Mucosa of descending colon (tissue), 3 donors: ENCODE measurements around the gene POU5F1. TPM values are rescaled to one million over a fixed set of nuclear protein-coding genes. Genes with fewer than 3 reads are reported as not detected.

Experiments used
- ATAC-seq: fragments of 200-7000 bp; cut with Tn5 transposase; one replicate; pipeline ENCODE4 v1.9.1; 2020; ENCODE audit warnings: mild to moderate bottlenecking, moderate library complexity
- DNase-seq, 3 donors: peaks; one replicate each; pipeline ENCODE4 v3.0.0-alpha.2; 2020
- H3K36me3 ChIP-seq: fragments of 200-600 bp; one replicate; pipeline ENCODE4 v1.8.0; 2021; ENCODE audit warnings: low read depth, mild to moderate bottlenecking
- H3K4me1 ChIP-seq: fragments of 200-600 bp; one replicate; pipeline ENCODE4 v1.8.0; 2021; ENCODE audit warnings: low read depth, mild to moderate bottlenecking
- H3K4me3 ChIP-seq: fragments of 200-600 bp; one replicate; pipeline ENCODE4 v1.8.0; 2021; ENCODE audit warnings: mild to moderate bottlenecking
- H3K9me3 ChIP-seq: fragments of 200-600 bp; one replicate; pipeline ENCODE4 v1.8.0; 2021; ENCODE audit warnings: mild to moderate bottlenecking
- CTCF ChIP-seq: fragments of 200-600 bp; IDR thresholded peaks from one replicate; pipeline ENCODE4 v1.8.0; 2022; ENCODE audit warnings: antibody characterized with exemption, mild to moderate bottlenecking
- intact Hi-C, 2 donors: fragments of 100-400 bp; cut with DNase I in 1 of 2; cut with micrococcal nuclease in 1 of 2; formaldehyde crosslinking; loops; one replicate each; pipeline versions ENCODE4 v1.11.0 to v1.11.1; 2022; cut with DNase I, micrococcal nuclease
- total RNA-seq, 3 donors: library from RNA; stranded (reverse); fragmentation: NEBNext Ultra II Directional in 2 of 3; extraction: Animal tissue kit (Norgen Biotek cat#: 25700) in 2 of 3; gene quantifications; one replicate each; pipeline versions ENCODE4 v1.2.1 to v1.2.4, GENCODE V29; 2021 to 2023
- donor health status: DM: no; HTN: no; CAD: no; lungs with moderate emphysema.
- donor health status: DM: no; HTN: no; CAD: no.
- donor health status: DM: no; HTN: yes; CAD: no.

POU5F1 gene
- total RNA-seq, 3 donors from 2014 or later: 2.1 to 5.8 (median 3.4) TPM

- TF ChIP-seq CTCF: no peak
- Histone ChIP-seq H3K36me3 (no peaks in the 10 kb centered on the region), H3K4me1 (peaks cover 17% of the 10 kb centered on the region), H3K4me3 (peak within 1 kb of the TSS; percentile 3), H3K9me3 (no peaks in the 10 kb centered on the region)
- peak; percentile 35 for ATAC-seq
- DNase-seq: no peak
- intact Hi-C loops: no loop called here
Observed at GRCh38 chr6:31157513-31158139, 12.9 kb downstream of the POU5F1 start, which contains the start of gene CCHCR1. CCHCR1 (minus strand) TSS chr6:31157802; CDS start chr6:31157600, 202 bp downstream.

GRCh38 chr6:31156641-31157040 lies 13.8 kb downstream of the POU5F1 start:
- DNase-seq (no peak), ATAC-seq (no peak)
- H3K4me1 ChIP-seq: peaks cover 17% of the 10 kb centered on the region
- intact Hi-C loops: no loop called here
- TF ChIP-seq CTCF: no peak
- H3K4me3 ChIP-seq: no peak overlapping the region
- H3K36me3 ChIP-seq: no peaks in the 10 kb centered on the region
- no peaks in the 10 kb centered on the region for H3K9me3 ChIP-seq

GRCh38 chr6:31154436-31154835 lies 16.0 kb downstream of the POU5F1 start:
- no peaks in the 10 kb centered on the region for H3K36me3 ChIP-seq
- intact Hi-C loops: no loop called here
- peaks cover 14% of the 10 kb centered on the region for H3K4me1 ChIP-seq
- ATAC-seq: no peak
- DNase-seq: no peak
- no peaks in the 10 kb centered on the region for H3K9me3 ChIP-seq
- no peak for TF ChIP-seq CTCF
- H3K4me3 ChIP-seq: no peak overlapping the region

GRCh38 chr6:31152781-31153180 lies 17.7 kb downstream of the POU5F1 start:
- H3K4me1 ChIP-seq: peaks cover 6% of the 10 kb centered on the region
- no peak for ATAC-seq
- H3K9me3 ChIP-seq: no peaks in the 10 kb centered on the region
- H3K36me3 ChIP-seq: no peaks in the 10 kb centered on the region
- no peak for TF ChIP-seq CTCF
- no peak overlapping the region for H3K4me3 ChIP-seq
- DNase-seq: no peak
- intact Hi-C loops: no loop called here

GRCh38 chr6:31149827-31150447 lies 20.5 kb downstream of the POU5F1 start:
- no peak for TF ChIP-seq CTCF
- intact Hi-C loops: no loop called here
- ATAC-seq: no peak
- Histone ChIP-seq H3K36me3 (no peaks in the 10 kb centered on the region), H3K4me3 (no peak overlapping the region), H3K4me1 (peaks cover 7% of the 10 kb centered on the region), H3K9me3 (no peaks in the 10 kb centered on the region)
- DNase-seq: no peak
